SW480 (cell line): ENCODE data around the gene SH3GL1.

Experiments used
- DNase-seq: peaks from one replicate; pipeline ENCODE4 v3.0.0-alpha.2; 2016; ENCODE audit warnings: low spot score

Gene SH3GL1

GRCh38 chr19:4313847-4314490, 86.4 kb downstream of the SH3GL1 start:
- no peak for DNase-seq
